Lung (tissue), 12 donors: ENCODE results near the gene ACADM. TPM values are rescaled to one million over a fixed set of nuclear protein-coding genes. Genes with fewer than 3 reads are reported as not detected.

ENCODE experiments used
- ATAC-seq: fragments of 200-7000 bp; cut with Tn5 transposase; one replicate; pipeline ENCODE4 v1.9.1; 2020; ENCODE audit warnings: moderate number of reproducible peaks; ENCODE audit not compliant: insufficient read depth, low FRiP score
- DNase-seq, 3 donors: peaks; one replicate each; pipeline ENCODE4 v3.0.0-alpha.2; 2013 to 2017
- H3K27ac ChIP-seq, 2 donors: one replicate each; pipeline ENCODE4 v1.5.1; 2013; ENCODE audit warnings: mild to moderate bottlenecking in 2 of 2, moderate library complexity in 2 of 2, control low read depth in 1 of 2, inconsistent platforms in 1 of 2, low read depth in 1 of 2, low read length in 1 of 2
- H3K27me3 ChIP-seq, 3 donors: one replicate each; pipeline ENCODE4 v1.5.1; 2013; ENCODE audit warnings: low read length in 2 of 3; ENCODE audit not compliant: control insufficient read depth in 3 of 3, insufficient read depth in 3 of 3
- H3K36me3 ChIP-seq, 4 donors: one replicate each; pipeline ENCODE4 v1.5.1; 2013; ENCODE audit warnings: low read length in 4 of 4, mild to moderate bottlenecking in 1 of 4, moderate library complexity in 1 of 4; ENCODE audit not compliant: control insufficient read depth in 4 of 4, insufficient read depth in 4 of 4
- H3K4me1 ChIP-seq, 5 donors: one replicate each; pipeline ENCODE4 v1.5.1; 2013; ENCODE audit warnings: low read length in 5 of 5, mild to moderate bottlenecking in 2 of 5, moderate library complexity in 1 of 5; ENCODE audit not compliant: control insufficient read depth in 5 of 5, insufficient read depth in 5 of 5
- H3K4me3 ChIP-seq: one replicate; pipeline ENCODE4 v1.5.1; 2013; ENCODE audit warnings: mild to moderate bottlenecking, control low read depth, moderate library complexity
- H3K9ac ChIP-seq, 2 donors: one replicate each; pipeline ENCODE4 v1.5.1; 2013; ENCODE audit warnings: low read length in 2 of 2, control low read depth in 1 of 2; ENCODE audit not compliant: insufficient read depth in 1 of 2
- H3K9me3 ChIP-seq, 4 donors: one replicate each; pipeline ENCODE4 v1.5.1; 2013; ENCODE audit warnings: low read length in 3 of 4, mild to moderate bottlenecking in 1 of 4, moderate library complexity in 1 of 4; ENCODE audit not compliant: control insufficient read depth in 4 of 4, insufficient read depth in 3 of 4
- CTCF ChIP-seq: IDR thresholded peaks from 2 replicates; pipeline ENCODE4 v1.5.1; 2012; ENCODE audit warnings: mild to moderate bottlenecking; ENCODE audit errors: control extremely low read depth, extremely low read depth
- WGBS, 2 donors: extraction: QIAGEN DNeasy Blood & Tissue Kit; methylation state at CpG; one replicate each; pipeline ENCODE4 v1.1.7; 2013; 5-methylcytosine and 5-hydroxymethylcytosine counted together
- polyA plus RNA-seq, 2 donors: library from polyadenylated mRNA; stranded (reverse); fragments of 200-250 nt; gene quantifications; one replicate each; pipeline ENCODE4 v1.2.1, GENCODE V29; 2013
- total RNA-seq, 2 donors: library from RNA; depleted of rRNA in 1 of 2; stranded (reverse); fragments of >200 nt in 1 of 2; gene quantifications; one replicate each; pipeline ENCODE4 v1.2.1, GENCODE V29; 2014 to 2021
- donor health status: control.
- donor health status: control.
- donor health status: Bipolar disorder and iron deficiency.
- donor health status: healthy.
- donor health status: DM: yes; HTN: yes; CAD: no.

Gene ACADM
- total and polyA plus RNA-seq, 4 donors, result 14.9 to 71.5 (median 31.4) TPM

DNA sequence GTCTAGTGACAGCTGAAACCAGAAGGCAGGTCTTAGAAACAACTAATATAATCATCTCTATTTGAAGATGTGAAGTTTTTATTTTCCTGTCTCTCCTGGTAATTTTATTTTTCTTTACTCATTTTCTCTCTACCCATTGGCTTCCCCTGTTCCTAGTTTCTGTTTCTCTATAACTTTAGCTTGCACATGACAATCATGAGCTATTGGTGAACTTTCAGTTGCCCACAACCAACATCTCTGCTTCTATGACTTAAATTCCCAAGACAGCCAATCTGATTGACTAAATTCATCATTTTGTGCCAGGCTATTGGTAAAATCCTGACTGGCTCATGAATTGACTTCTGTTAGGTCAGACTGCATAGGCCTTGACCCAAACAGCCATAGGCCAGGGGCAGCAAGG lies 13.7 kb upstream of the ACADM start:
- Histone ChIP-seq H3K4me1 (no peaks in the 10 kb centered on the region), H3K9me3 (no peaks in the 10 kb centered on the region), H3K9ac (no peak overlapping the region), H3K27ac (no peak overlapping the region), H3K4me3 (no peak overlapping the region), H3K36me3 (no peaks in the 10 kb centered on the region), H3K27me3 (no peaks in the 10 kb centered on the region)
- no peak for DNase-seq
- ATAC-seq, result no peak
- no peak for TF ChIP-seq CTCF

DNA sequence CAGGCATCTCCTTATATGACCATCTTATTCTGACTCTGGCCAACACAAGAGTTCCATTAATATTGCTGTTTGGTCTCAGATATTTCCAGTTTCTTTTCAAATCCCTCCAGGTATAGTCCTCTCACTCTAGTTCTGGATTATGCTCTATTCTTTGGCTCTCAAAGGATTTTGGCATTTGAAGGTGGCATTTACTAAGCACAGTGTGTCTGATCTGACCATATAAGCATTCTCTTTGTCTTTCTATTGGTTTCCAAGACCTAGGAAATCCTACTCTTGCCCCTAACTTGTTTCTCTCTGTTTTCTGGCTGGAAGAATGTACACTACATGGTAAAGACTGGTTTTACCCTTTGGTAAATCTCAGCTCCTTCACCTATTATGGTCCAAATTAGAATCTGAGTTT lies 12.7 kb upstream of the ACADM start:
- TF ChIP-seq CTCF, result no peak
- Histone ChIP-seq H3K27ac (no peak overlapping the region), H3K4me3 (no peak overlapping the region), H3K36me3 (no peaks in the 10 kb centered on the region), H3K9me3 (no peaks in the 10 kb centered on the region), H3K4me1 (no peaks in the 10 kb centered on the region), H3K27me3 (no peaks in the 10 kb centered on the region), H3K9ac (no peak overlapping the region)
- no peak for DNase-seq
- ATAC-seq, result no peak

GRCh38 chr1:75712306-75712705 lies 12.2 kb upstream of the ACADM start:
- H3K36me3 ChIP-seq, result no peaks in the 10 kb centered on the region
- ATAC-seq (no peak), DNase-seq (peak in 2 of 3 donors; percentile 6 to 40)
- no peaks in the 10 kb centered on the region for H3K4me1 ChIP-seq
- H3K9ac ChIP-seq, result no peak overlapping the region
- H3K9me3 ChIP-seq, result no peaks in the 10 kb centered on the region
- no peak overlapping the region for H3K27ac ChIP-seq
- no peak for TF ChIP-seq CTCF
- H3K4me3 ChIP-seq, result no peak overlapping the region
- no peaks in the 10 kb centered on the region for H3K27me3 ChIP-seq

- Histone ChIP-seq H3K4me1 (peaks cover 0 to 7% (median 0%) of the 10 kb centered on the region in 5 donors), H3K9ac (no peak overlapping the region), H3K27ac (no peak overlapping the region), H3K4me3 (no peak overlapping the region), H3K27me3 (no peaks in the 10 kb centered on the region), H3K9me3 (no peaks in the 10 kb centered on the region), H3K36me3 (no peaks in the 10 kb centered on the region)
- WGBS, 2 donors, result 88 to 97% methylated on average over 2 of the region's 2 CpGs
- DNase-seq (no peak), ATAC-seq (no peak)
- no peak for TF ChIP-seq CTCF
Measured at GRCh38 chr1:75719810-75720209, 4.7 kb upstream of the ACADM start.
